HG03342 (cell line): ENCODE data around the gene DNAAF3.

Experiments
- ATAC-seq: cut with Tn5 transposase; IDR thresholded peaks from one replicate; pipeline ENCODE4 v1.9.1; 2021; ENCODE audit warnings: mild to moderate bottlenecking, moderate library complexity; ENCODE audit not compliant: unreplicated experiment

DNAAF3 gene

GRCh38 chr19:55116859-55117662 lies 49.4 kb downstream of the DNAAF3 start, which contains the start of gene PPP1R12C:
Gene PPP1R12C, minus strand, starts transcription at chr19:55117637. Its CDS starts 94 bp downstream, at chr19:55117543.
- no peak for ATAC-seq

DNA sequence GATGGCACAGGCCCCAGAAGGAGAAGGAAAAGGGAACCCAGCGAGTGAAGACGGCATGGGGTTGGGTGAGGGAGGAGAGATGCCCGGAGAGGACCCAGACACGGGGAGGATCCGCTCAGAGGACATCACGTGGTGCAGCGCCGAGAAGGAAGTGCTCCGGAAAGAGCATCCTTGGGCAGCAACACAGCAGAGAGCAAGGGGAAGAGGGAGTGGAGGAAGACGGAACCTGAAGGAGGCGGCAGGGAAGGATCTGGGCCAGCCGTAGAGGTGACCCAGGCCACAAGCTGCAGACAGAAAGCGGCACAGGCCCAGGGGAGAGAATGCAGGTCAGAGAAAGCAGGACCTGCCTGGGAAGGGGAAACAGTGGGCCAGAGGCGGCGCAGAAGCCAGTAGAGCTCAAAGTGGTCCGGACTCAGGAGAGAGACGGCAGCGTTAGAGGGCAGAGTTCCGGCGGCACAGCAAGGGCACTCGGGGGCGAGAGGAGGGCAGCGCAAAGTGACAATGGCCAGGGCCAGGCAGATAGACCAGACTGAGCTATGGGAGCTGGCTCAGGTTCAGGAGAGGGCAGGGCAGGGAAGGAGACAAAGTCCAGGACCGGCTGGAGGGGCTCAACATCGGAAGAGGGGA lies 50.1 kb downstream of the DNAAF3 start:
- ATAC-seq: no peak

- ATAC-seq: no peak
These were observed 50.9 kb downstream of the DNAAF3 start for GRCh38 chr19:55115446-55116065.

DNA sequence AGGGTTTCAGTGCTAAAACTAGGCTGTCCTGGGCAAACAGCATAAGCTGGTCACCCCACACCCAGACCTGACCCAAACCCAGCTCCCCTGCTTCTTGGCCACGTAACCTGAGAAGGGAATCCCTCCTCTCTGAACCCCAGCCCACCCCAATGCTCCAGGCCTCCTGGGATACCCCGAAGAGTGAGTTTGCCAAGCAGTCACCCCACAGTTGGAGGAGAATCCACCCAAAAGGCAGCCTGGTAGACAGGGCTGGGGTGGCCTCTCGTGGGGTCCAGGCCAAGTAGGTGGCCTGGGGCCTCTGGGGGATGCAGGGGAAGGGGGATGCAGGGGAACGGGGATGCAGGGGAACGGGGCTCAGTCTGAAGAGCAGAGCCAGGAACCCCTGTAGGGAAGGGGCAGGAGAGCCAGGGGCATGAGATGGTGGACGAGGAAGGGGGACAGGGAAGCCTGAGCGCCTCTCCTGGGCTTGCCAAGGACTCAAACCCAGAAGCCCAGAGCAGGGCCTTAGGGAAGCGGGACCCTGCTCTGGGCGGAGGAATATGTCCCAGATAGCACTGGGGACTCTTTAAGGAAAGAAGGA lies 51.8 kb downstream of the DNAAF3 start:
- no peak for ATAC-seq

- no peak for ATAC-seq
These were observed 52.8 kb downstream of the DNAAF3 start for GRCh38 chr19:55113570-55114039.

DNA sequence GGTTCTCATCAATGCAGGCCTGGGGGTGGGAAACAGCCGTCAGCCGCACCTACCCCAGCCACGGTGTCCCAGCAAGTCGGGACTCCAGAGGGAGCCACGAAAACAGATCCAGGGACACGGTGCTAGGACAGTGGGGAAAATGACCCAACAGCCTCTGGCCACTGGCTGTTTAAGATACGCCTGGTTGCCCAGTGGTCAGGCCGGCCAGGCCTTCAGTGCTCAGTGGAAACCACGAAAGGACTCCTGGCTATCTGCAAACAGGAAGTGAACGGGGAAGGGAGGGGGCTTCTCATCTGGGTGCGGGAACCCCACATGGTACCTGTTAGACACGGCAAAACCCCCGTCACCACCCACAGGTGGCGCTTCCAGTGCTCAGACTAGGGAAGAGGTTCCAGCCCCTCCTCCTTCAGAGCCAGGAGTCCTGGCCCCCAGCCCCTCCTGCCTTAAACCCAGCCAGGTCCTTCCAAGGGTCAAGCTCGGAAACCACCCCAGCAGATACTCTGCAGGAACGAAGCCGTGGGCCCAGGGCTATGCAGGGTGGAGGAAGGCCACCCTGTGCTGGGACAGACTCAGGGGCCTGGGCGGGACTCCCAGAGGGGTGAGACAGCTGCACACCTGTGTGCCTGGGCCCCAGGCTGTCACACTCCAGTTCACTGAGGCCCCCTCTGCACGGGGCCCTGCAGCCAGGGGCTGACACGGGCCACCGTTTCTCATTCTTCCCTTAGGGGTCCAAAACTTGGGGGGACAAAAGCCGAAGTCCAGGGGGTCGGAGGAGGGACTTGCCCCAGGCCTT lies 53.4 kb downstream of the DNAAF3 start:
- no peak for ATAC-seq

DNA sequence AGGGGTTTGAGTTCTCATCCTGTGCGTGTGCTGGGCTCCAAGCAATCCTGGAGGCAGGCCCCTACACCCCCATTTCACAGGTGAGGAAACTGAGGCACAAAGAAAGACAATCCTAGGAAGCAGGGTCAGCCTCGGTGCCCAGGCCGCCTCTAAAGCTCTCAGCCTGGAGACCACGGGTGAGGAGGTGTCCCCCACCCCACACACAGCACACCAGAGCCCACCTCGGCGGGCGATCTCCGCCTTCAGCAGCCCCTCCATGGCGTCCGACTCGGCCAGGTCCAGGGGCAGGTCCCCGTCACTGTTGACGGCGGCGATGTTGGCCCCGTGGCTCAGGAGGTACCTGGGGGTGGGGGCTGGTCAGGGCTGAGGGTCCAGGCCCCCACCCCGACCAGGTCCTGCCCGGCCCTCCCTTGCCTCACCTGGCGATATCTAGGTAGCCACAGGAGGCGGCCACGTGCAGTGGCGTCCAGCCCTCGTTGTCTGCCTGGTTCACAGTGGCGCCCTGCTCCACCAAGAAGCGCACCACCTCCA lies 54.1 kb downstream of the DNAAF3 start:
- no peak for ATAC-seq

DNA sequence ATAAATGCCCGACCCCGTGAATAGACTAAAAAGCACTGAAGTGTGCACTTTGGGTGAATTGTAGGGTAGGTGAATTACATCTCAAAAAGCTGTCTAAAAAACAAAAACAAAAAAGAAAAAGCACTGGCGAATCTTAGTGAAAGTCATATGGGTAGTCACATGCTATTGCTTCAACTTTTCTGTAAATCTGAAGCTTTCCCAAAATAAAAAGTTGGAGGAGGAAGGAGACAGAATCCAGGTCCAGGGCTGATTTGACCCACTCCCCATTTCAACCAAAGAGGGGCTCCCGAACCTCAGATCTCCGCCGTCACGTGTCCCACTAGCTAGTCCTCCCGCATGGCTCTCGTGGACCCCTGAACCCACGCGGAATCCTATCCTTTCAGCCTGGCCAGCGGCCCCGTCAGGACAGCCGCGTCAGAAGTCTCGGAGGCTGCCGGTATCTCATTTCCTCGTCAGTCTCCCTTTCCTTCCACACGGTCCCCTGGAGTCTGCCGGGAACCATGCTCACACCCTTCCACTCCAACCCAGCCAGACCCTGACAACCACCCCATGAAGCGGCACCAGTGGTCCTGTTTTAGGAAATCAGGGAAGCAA lies 55.1 kb downstream of the DNAAF3 start:
- no peak for ATAC-seq

DNA sequence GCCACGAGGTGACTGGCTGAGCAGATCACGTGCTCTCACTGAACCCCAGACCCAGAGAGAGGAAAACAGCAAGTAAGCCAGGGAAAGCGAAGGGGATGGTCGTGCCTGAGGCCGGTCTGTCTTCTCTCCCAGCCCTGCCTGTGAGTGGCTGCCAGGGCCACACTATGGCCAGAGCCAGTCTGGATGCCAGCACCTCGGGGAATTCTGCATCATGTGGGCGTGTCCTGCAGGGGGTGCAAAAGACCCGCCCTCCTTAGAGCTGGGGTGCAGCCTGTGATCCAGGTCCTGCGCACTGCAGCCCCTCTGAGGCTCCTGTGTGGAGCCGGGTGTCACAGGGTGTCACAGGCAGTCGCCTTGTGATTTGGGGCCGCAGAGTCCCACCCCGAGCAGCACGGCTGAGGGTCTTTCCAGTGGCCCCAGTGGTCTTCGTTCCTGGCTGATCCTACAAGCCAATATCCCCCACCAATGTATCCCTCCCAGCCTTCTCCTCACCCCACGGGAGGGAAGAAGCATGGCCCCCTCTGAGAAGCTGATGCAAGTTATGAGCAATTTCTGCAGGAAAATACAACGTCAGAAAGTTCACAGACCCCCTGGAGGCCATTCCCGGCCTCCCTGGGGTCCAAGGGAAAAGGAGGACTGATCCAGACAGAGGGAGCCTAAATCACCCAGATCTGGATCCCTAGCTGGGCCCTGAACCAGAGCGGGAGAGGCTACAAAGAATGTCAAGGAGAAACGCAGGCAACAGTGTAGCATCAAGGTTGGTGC lies 56.7 kb downstream of the DNAAF3 start:
- no peak for ATAC-seq
